Stimulated activated memory B cell treated with anti-CD40 and anti-IgM and Interleukin-4, amounts not matched to agents 10 μg/mL and 1 μg/mL and 100 μg/mL, for 72 hours (primary cell): Measurements from ENCODE around the gene GRIK2.

Experiments used
- ATAC-seq: fragments of 150-1000 bp; cut with Tn5 transposase; 2 replicates; pipeline ENCODE4 v1.10.0; 2021
- H3K27ac Mint-ChIP-seq: one replicate; pipeline ENCODE4 v1.8.0; 2022; ENCODE audit warnings: mild to moderate bottlenecking, mixed read lengths
- H3K27me3 Mint-ChIP-seq: one replicate; pipeline ENCODE4 v1.8.0; 2022; ENCODE audit warnings: mixed read lengths
- H3K36me3 Mint-ChIP-seq: one replicate; pipeline ENCODE4 v1.8.0; 2022; ENCODE audit warnings: mixed read lengths
- H3K4me1 Mint-ChIP-seq: one replicate; pipeline ENCODE4 v1.8.0; 2022; ENCODE audit warnings: mixed read lengths
- H3K4me3 Mint-ChIP-seq: one replicate; pipeline ENCODE4 v1.8.0; 2022; ENCODE audit warnings: mild to moderate bottlenecking, moderate library complexity, mixed read lengths
- H3K9me3 Mint-ChIP-seq: one replicate; pipeline ENCODE4 v1.8.0; 2022; ENCODE audit warnings: mixed read lengths

Gene GRIK2

GRCh38 chr6:101422811-101423210 lies 29.3 kb downstream of the GRIK2 start:
- no peaks in the 10 kb centered on the region for H3K27me3 Mint-ChIP-seq
- H3K27ac Mint-ChIP-seq = no peak overlapping the region
- no peak for ATAC-seq
- H3K4me3 Mint-ChIP-seq = no peak overlapping the region
- H3K4me1 Mint-ChIP-seq = no peaks in the 10 kb centered on the region
- no peaks in the 10 kb centered on the region for H3K9me3 Mint-ChIP-seq
- H3K36me3 Mint-ChIP-seq = no peaks in the 10 kb centered on the region

GRCh38 chr6:101429270-101429669 lies 35.8 kb downstream of the GRIK2 start:
- Mint-ChIP-seq H3K4me3 (no peak overlapping the region), H3K27ac (no peak overlapping the region), H3K4me1 (no peaks in the 10 kb centered on the region), H3K27me3 (no peaks in the 10 kb centered on the region), H3K36me3 (no peaks in the 10 kb centered on the region), H3K9me3 (no peaks in the 10 kb centered on the region)
- ATAC-seq = no peak

GRCh38 chr6:101429845-101430244 lies 36.3 kb downstream of the GRIK2 start:
- Mint-ChIP-seq H3K9me3 (no peaks in the 10 kb centered on the region), H3K27me3 (no peaks in the 10 kb centered on the region), H3K27ac (no peak overlapping the region), H3K4me1 (no peaks in the 10 kb centered on the region), H3K4me3 (no peak overlapping the region), H3K36me3 (no peaks in the 10 kb centered on the region)
- no peak for ATAC-seq

GRCh38 chr6:101433141-101433540 lies 39.6 kb downstream of the GRIK2 start:
- Mint-ChIP-seq H3K9me3 (peaks cover 3% of the 10 kb centered on the region), H3K27me3 (no peaks in the 10 kb centered on the region), H3K4me1 (no peaks in the 10 kb centered on the region), H3K36me3 (no peaks in the 10 kb centered on the region), H3K4me3 (no peak overlapping the region), H3K27ac (no peak overlapping the region)
- no peak for ATAC-seq

- no peaks in the 10 kb centered on the region for H3K4me1 Mint-ChIP-seq
- H3K27me3 Mint-ChIP-seq = no peaks in the 10 kb centered on the region
- no peak overlapping the region for H3K4me3 Mint-ChIP-seq
- peaks cover 3% of the 10 kb centered on the region for H3K9me3 Mint-ChIP-seq
- no peak overlapping the region for H3K27ac Mint-ChIP-seq
- ATAC-seq = no peak
- no peaks in the 10 kb centered on the region for H3K36me3 Mint-ChIP-seq
Observed at GRCh38 chr6:101434601-101435000, 41.1 kb downstream of the GRIK2 start.

GRCh38 chr6:101435038-101435437 lies 41.5 kb downstream of the GRIK2 start:
- no peak for ATAC-seq
- no peaks in the 10 kb centered on the region for H3K27me3 Mint-ChIP-seq
- no peaks in the 10 kb centered on the region for H3K36me3 Mint-ChIP-seq

GRCh38 chr6:101439790-101440189 lies 46.3 kb downstream of the GRIK2 start:
- Mint-ChIP-seq H3K36me3 (no peaks in the 10 kb centered on the region), H3K27me3 (no peaks in the 10 kb centered on the region), H3K4me1 (no peaks in the 10 kb centered on the region), H3K27ac (no peak overlapping the region), H3K4me3 (no peak overlapping the region), H3K9me3 (peaks cover 3% of the 10 kb centered on the region)
- ATAC-seq = no peak

More at GRCh38 chr6:101435038-101435437, 41.5 kb downstream of the GRIK2 start:
- Mint-ChIP-seq H3K4me1 (no peaks in the 10 kb centered on the region), H3K9me3 (peaks cover 3% of the 10 kb centered on the region), H3K4me3 (no peak overlapping the region), H3K27ac (no peak overlapping the region)

- ATAC-seq = no peak
- Mint-ChIP-seq H3K9me3 (no peaks in the 10 kb centered on the region), H3K27me3 (no peaks in the 10 kb centered on the region), H3K4me1 (no peaks in the 10 kb centered on the region), H3K4me3 (no peak overlapping the region), H3K27ac (no peak overlapping the region), H3K36me3 (no peaks in the 10 kb centered on the region)
Observed at GRCh38 chr6:101443315-101443714, 49.8 kb downstream of the GRIK2 start.

- H3K27ac Mint-ChIP-seq = no peak overlapping the region
- no peaks in the 10 kb centered on the region for H3K4me1 Mint-ChIP-seq
- no peaks in the 10 kb centered on the region for H3K36me3 Mint-ChIP-seq
- H3K9me3 Mint-ChIP-seq = no peaks in the 10 kb centered on the region
- ATAC-seq = no peak
- H3K4me3 Mint-ChIP-seq = no peak overlapping the region
- H3K27me3 Mint-ChIP-seq = no peaks in the 10 kb centered on the region
Observed at GRCh38 chr6:101444717-101445116, 51.2 kb downstream of the GRIK2 start.

GRCh38 chr6:101445527-101445926 lies 52.0 kb downstream of the GRIK2 start:
- no peak for ATAC-seq

GRCh38 chr6:101450901-101451300 lies 57.4 kb downstream of the GRIK2 start:
- H3K27ac Mint-ChIP-seq = no peak overlapping the region
- no peak overlapping the region for H3K4me3 Mint-ChIP-seq
- no peaks in the 10 kb centered on the region for H3K9me3 Mint-ChIP-seq
- ATAC-seq = no peak
- no peaks in the 10 kb centered on the region for H3K4me1 Mint-ChIP-seq
- no peaks in the 10 kb centered on the region for H3K27me3 Mint-ChIP-seq
- H3K36me3 Mint-ChIP-seq = no peaks in the 10 kb centered on the region

More at GRCh38 chr6:101445527-101445926, 52.0 kb downstream of the GRIK2 start:
- Mint-ChIP-seq H3K9me3 (no peaks in the 10 kb centered on the region), H3K4me3 (no peak overlapping the region), H3K36me3 (no peaks in the 10 kb centered on the region), H3K4me1 (no peaks in the 10 kb centered on the region), H3K27ac (no peak overlapping the region), H3K27me3 (no peaks in the 10 kb centered on the region)

- Mint-ChIP-seq H3K4me3 (no peak overlapping the region), H3K27me3 (no peaks in the 10 kb centered on the region), H3K9me3 (no peaks in the 10 kb centered on the region), H3K4me1 (no peaks in the 10 kb centered on the region), H3K36me3 (no peaks in the 10 kb centered on the region), H3K27ac (no peak overlapping the region)
- ATAC-seq = no peak
Observed at GRCh38 chr6:101451981-101452380, 58.5 kb downstream of the GRIK2 start.

- no peaks in the 10 kb centered on the region for H3K36me3 Mint-ChIP-seq
- H3K27ac Mint-ChIP-seq = no peak overlapping the region
- H3K9me3 Mint-ChIP-seq = no peaks in the 10 kb centered on the region
- H3K4me3 Mint-ChIP-seq = no peak overlapping the region
- no peak for ATAC-seq
- no peaks in the 10 kb centered on the region for H3K27me3 Mint-ChIP-seq
- no peaks in the 10 kb centered on the region for H3K4me1 Mint-ChIP-seq
Observed at GRCh38 chr6:101453221-101453620, 59.7 kb downstream of the GRIK2 start.

GRCh38 chr6:101454106-101454676 lies 60.7 kb downstream of the GRIK2 start:
- no peaks in the 10 kb centered on the region for H3K9me3 Mint-ChIP-seq
- ATAC-seq = no peak
- H3K4me3 Mint-ChIP-seq = no peak overlapping the region
- H3K27ac Mint-ChIP-seq = no peak overlapping the region
- no peaks in the 10 kb centered on the region for H3K27me3 Mint-ChIP-seq
- H3K36me3 Mint-ChIP-seq = no peaks in the 10 kb centered on the region
- no peaks in the 10 kb centered on the region for H3K4me1 Mint-ChIP-seq

GRCh38 chr6:101458336-101458735 lies 64.8 kb downstream of the GRIK2 start:
- Mint-ChIP-seq H3K9me3 (peaks cover 2% of the 10 kb centered on the region), H3K36me3 (no peaks in the 10 kb centered on the region), H3K4me3 (no peak overlapping the region), H3K4me1 (no peaks in the 10 kb centered on the region), H3K27ac (no peak overlapping the region), H3K27me3 (no peaks in the 10 kb centered on the region)
- ATAC-seq = no peak

- Mint-ChIP-seq H3K36me3 (no peaks in the 10 kb centered on the region), H3K4me3 (no peak overlapping the region), H3K27ac (no peak overlapping the region), H3K27me3 (no peaks in the 10 kb centered on the region), H3K4me1 (no peaks in the 10 kb centered on the region), H3K9me3 (peaks cover 2% of the 10 kb centered on the region)
- ATAC-seq = no peak
Observed at GRCh38 chr6:101458826-101459225, 65.3 kb downstream of the GRIK2 start.

- Mint-ChIP-seq H3K36me3 (no peaks in the 10 kb centered on the region), H3K27me3 (no peaks in the 10 kb centered on the region), H3K4me3 (no peak overlapping the region), H3K9me3 (peaks cover 4% of the 10 kb centered on the region), H3K4me1 (no peaks in the 10 kb centered on the region), H3K27ac (no peak overlapping the region)
- no peak for ATAC-seq
Observed at GRCh38 chr6:101462576-101462975, 69.1 kb downstream of the GRIK2 start.
